Stimulated activated CD4-positive, alpha-beta T cell treated with anti-CD3 and anti-CD28 coated beads, Interleukin-12 subunit alpha, Interleukin-12 subunit beta, amount 100 ng/mL, for 4 hours (primary cell): ENCODE measurements around the gene LKAAEAR1.

ENCODE experiments used
- DNase-seq: peaks from one replicate; pipeline ENCODE4 v3.0.0-alpha.2; 2020

Gene LKAAEAR1

DNA sequence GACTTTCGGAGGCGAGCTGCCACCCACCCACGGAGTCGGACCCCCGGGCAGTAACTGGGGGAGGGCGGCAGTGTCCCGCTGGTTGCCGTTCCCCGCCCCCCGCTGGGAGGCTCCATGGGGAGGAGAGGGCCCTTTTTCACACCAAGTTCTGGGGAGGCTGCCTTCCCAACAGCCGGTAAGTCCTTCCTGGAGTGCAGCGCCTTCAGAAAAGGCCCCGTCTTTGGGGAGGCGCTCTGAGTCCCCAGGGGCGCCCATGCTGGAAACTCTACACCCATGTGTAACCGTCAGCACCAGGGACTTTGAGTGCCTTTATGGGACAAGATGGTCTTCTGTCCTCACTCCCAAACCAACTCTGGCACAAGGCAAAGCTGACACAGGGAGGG, 34.3 kb downstream of the LKAAEAR1 start:
- DNase-seq = no peak

DNA sequence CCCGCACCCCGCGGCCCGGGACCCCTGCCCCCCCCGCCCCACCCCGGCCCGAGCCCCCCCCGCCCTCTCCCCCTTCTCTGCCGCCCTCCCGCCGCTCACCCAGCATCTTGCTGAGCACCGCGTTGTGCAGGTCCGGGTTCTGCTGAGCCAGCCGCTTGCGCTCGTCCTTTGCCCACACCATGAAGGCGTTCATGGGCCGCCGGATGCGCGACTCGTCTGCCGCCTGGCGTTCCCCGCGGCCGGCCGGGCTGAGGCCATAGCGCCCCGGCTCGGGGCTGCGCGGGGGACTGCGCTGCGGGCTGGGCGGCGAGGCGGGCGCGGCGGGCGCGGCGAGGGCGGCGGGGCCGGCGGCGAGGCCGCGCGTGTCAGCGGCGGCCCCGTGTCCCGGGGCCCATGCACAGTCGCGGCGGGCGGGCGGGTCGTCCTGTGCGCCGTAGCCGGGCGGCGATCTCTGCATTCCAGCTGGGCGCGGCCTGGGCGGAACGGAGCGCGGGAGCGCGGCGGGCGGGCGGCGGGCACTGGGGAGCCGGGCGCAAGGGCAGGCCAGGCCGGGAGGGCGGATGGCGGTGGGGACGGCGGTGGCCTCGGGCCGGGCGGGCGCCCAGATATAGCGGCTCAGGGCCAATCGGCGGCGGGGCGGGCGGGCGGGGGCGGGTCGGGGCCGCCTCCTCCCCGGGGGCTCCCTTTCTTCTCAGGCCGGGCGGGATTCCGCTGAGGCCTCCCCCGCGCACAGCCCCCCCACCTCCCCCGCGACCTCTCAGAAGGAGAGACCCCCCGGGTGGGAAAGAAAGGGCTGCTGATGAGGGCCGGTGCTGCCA, 34.9 kb downstream of the LKAAEAR1 start, which contains the start of gene SOX18:
Gene SOX18, minus strand, starts transcription at position 580 of the 818 bp plus-strand sequence. Its CDS starts 123 bp downstream, at position 457.
- DNase-seq = no peak

DNA sequence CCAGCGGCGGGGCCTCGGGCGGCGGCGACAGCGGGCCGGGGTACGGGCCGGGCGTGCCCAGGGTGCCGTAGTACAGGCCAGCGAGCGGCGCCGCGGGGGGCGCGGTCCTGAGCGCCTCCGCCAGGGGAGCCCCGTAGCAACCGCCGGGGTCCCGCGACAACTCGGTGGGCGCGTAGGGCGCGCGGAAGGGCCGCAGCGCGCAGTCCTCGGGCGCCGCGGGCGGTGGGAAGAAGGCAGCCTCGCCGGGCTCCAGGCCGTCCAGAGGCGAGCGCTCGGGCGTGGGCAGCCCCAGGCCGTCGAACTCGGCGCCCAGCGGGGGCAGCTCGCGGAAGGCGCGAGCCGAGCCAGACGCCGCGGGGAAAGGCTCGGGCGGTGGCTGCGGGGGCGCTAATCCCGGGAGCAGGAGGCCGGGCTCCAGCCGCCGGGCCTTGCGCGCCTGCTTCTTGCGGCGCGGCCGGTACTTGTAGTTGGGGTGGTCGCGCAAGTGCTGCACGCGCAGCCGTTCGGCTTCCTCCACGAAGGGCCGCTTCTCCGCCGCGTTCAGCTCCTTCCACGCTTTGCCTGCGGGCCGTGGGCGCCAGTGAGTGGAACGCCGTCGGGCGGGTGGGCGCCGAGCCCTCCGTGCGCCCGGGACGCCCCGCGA, 35.7 kb downstream of the LKAAEAR1 start:
- no peak for DNase-seq

DNA sequence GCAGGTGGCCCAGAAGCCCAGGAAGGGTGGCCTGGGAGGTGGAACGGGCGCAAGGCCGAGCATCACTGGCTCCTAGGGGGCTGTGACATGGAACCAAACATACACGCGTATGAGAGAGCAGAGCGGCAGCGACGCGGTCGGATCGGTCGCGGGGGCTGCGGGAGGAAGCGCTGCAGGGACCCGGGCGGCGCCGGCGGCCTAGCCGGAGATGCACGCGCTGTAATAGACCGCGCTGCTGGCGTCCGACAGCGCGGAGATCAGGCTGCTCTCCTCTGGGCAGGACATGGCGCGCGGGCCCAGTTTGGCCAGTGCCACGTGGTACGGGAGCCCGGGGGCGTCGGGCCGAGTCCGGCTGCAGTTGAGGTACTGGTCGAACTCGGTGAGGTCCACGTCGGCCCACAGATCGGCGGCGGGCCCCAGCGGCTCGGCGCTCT, 36.2 kb downstream of the LKAAEAR1 start:
- no peak for DNase-seq

DNA sequence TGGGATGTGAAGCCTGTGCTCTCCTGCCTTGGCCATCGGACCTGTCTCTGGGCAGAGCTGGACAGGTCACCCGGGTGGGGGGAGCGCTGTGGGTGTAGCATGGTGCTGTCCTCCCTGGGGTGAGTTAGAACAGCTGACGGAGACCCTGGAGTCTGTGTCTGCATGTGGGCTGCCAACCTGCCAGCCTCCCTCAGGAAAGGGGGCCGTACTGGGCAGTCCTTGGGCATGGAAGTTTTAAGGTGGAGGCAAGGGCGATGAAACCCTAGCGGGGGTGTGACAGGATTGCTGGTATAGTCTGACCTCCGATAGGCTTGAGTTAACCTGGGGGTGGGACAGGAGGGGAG, 37.2 kb downstream of the LKAAEAR1 start:
- DNase-seq = no peak

DNA sequence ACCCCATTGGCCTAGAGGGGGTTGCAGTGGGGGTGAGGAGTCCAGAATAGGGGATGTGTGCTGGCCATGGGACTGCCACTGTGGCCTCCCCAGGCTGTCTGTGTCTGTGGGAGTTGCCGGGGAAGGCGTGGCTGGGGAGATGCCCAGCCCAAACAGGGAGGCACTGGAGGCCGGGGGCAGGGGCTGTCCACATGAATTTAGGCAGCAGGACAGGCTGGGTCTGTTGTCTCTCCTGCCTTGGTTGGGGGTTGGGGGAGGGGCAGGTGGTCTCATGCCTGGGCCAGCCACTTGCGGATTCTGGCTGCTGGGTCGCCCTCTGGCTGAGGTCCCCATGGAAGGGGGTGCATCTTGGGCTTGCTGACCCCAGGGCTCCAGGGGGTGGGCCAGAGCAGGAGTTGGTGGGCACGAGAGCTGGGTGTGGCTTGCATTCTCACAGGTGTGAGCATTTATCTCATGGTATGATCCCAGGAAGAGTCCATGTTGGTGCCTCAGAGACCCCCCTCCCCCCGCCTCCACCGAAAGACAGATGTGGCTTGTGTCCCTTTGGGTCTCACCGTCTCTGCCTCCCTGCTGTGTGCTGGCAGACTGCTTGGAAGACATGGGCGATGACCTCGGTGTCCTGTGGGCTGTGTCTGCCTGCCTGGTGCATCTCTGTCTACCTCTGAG, 38.7 kb downstream of the LKAAEAR1 start:
- DNase-seq = no peak

DNA sequence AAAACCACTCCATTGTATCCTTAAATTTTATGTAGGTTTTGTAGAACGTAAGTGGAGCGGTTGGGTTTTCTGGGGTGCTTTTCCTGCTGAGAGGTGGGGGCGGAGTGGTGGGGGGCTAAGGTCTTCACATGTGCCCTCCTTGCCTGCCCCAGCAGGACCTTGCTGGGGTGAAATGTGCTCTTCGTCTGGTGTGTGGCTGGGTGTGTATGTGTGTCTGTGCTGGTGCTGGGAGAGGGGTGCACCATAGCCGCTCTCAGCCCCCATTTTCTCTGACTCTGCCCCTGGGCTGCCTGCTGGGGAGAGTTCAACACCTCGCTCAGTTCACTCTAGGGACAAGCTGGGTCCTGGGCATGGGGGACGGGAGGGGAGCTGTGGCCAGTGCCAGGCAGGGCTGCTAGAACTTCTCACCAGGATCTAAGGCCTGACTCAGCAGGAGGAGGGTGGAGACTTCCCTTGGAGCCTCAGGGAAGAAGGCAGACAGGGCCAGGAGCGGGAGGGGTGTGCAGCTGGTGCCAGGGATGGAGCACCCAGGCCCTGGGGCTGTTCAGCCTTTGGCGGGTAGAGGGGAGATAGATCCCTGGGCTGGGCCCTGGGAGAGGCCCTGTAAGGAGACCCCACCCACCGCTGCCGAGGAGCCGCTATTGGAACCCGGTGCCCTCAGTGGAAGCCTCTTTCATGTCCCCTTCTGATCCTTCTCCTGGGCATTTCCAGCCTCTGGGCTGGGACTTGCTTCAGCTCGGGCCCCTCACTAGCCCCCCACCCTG, 39.5 kb downstream of the LKAAEAR1 start:
- DNase-seq = no peak

DNA sequence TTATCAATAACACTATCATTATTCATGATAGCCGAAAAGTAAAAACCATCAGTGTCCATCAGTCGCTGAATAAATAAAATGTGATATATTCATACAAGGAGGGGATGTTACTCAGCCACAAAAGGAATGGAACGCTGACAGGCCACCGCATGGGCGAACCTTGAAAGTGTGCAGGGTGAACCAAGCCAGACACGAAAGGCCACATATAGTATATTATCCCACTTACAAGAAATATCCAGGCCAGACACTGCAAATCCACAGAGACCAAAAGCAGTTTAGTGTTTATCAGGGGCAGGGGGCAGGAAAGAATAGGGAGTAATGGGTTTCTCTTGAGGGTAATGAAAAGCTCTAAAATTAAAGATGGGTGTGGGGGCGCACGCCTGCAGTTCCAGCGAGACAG, 40.4 kb downstream of the LKAAEAR1 start:
- no peak for DNase-seq

DNA sequence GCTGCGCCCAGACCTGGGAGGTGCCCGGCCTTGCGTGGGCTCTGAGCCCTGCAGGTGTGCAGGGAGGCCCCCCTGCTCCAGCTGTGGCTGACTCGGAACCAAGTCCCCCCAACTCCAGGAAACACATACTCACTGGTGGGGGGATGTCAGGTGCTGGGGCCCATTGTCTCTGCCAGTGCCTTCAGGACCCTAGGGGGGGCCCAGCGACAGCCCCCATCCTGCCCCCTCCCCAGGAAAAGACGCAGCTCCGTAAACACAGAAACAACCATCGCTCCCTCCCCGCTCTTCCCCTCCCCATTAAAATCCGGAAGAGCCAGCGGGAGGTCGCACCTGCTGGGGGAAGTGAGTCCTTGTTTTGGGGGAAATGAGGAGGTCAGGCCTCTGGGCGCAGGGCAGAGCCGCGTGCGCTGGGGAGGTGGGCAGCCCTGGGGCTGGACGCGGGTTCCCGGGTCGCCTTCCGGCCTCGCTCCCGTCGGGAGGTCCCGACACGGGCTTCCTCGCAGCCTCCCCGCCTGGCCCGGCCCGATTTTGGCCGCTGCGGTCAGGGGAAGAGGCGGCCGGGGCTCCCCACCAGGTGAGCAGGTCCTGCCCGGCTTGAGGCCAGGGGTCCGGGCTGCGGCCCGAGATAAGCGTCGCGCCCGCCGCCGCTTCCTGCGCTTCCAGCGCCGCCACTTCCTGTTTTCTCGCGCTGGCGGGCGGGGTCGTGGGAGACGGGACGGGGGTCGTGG, 42.0 kb downstream of the LKAAEAR1 start:
- no peak for DNase-seq

DNA sequence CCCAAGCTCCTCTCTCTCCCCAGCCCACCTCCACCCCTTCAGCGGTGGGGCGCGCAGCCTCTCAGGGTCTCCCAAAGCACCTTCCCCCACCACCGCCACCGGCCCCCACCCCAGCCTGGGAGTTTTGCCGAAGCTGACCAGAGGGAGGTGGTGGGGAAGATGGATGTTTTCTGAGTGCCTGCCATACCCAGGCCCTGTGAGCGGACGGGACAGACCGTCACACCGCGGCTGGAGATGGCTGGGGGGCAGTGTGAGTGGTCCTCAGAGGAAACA, 42.5 kb downstream of the LKAAEAR1 start:
- DNase-seq = no peak

DNA sequence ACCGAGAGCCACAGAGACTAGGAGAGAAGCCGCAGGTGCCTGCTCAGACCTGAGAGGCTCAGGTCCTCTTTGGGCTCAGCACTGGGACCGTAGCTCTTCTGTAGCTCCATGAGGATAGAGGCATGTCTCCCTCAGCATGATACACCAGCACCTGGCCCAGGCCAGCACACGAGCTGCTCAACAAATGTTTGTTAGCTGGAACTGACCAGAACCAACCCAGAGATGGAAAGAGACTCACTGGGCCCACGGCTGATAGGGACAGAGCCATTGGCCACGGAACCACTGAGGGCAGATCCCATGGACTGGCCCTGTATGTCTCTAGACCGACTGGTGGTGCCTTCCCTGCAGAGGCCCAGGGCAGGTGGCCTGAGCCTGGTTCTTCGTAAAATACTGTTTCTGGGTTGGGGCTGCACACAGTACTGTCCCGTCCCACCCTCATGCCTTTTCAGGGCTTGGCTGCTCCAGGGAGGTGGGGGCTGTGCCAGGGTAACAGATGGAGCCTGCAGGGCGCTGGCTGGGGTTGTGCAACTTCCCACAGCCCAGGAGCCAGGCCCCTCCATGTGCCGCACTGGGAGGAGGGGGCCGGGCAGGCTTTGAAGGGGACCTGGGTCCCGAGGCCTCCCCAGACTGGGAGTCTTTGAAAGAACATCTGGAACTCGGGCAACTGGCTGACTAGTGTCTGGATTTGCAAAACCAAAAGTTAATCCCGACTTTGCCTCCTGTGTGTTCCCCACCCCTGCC, 43.0 kb downstream of the LKAAEAR1 start:
- no peak for DNase-seq

DNA sequence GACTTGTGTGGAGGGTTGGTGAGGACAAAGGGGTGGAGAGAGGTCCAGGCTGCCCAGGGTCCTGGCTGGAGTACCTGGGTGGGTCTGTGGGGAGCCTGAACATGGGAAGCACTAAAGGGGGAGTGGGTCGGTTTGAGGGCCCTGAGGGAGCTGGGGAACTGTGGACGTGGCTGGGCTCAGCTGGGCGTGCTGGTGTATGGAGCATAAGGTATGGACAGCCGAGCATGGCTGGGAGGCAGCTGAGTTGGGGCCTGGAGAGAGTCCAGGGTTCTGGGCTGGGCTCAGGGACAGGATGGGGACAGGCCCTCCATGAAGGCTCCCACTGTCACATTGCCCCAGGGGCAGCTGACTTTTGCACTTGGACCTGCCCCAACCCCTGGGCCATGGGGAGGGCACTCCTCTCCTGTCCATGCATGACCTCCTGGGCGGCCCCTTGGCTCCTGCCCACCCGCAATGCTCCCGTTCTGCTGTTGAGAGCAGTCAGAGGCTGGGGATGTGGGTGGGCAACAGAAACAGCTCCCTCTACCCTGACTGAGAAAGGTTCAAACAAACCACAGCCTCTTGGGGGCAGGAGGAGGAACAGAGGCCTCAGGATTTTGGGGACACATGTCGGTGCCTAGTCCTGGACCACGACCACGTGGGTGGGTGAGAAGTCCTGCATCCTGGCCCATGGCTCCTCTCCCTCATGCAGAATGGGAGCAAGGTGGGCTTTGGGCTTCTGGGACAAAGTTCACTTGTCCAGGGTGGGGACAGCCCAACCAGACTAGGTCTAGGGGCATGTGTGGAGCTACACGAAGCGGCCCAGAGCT, 43.8 kb downstream of the LKAAEAR1 start:
- DNase-seq = no peak

DNA sequence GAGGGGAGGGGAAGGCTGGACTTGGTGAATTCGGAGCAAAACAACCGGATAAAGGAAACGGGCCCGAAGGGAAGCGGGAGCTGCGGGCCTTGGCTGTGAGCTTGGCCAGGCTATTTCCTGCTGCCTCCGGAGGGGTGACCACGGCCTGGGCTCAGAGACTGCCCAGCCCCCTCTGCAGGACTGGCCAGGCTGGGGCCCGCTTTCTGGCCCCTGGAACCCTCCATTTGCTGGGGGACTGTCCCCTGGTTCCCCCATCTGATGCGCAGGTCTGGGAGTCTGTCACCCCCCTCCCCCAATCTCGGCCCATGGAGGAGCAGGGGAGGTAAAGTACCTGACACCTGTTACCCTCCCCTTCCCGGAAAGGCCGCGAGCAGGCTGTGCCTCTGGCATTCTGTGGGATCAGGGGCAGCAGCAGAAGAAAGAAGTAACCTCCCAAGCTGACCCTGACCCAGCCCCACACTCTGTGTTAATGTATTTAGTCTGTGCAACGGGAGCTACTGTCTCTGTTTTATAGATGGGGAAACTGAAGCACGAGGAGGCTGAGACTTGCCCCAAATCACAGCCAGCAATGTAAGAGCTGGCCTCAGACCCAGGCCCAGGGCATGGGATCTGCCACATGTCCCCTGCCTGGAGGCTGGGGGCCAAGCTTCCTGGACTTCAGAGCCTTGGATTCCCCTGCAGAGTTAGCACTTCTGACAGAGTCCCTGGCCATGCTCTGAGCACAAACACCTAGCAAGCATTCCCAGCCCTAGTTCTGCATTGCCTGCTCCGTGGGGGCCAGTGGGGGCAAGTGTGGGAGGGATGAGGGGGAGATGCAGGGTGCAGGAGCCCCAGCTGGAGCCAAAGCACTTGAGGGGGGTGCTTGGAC, 44.7 kb downstream of the LKAAEAR1 start:
- no peak for DNase-seq

DNA sequence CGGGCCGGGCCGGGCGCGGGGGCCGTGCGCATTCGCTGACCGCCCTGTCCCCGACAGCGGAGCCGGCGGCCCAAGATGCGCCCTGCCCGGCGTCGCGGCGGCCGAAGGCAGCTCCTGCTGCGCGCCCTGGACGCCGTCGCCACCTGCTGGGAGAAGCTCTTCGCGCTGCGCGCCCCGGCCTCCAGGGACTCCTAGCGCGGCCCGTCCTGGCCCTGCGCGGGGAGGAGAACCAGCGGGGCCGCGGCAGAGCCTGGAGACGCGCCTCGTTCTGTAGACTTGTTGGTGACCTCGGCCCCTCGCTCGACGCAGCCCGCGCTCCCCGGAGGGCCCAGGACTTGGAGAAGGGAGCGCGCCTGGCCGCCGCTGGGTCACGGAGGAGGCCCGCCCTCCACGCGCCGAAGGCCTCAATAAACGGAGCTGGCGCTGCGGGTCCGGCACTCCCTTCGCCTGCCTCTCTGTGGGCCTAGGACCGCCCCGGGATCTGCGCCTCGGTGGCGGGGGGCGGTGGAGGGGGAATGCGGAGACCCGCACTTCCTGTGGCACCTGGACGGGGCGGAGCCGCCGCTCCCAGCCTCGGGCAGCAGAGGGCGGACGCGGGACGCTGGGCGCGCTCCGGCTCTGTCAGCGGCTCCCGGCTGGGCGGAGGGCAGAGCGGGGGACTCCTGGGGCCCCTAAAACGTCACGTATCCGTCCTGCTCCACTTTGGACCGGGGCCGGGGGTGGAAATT, 45.5 kb downstream of the LKAAEAR1 start:
- DNase-seq = peak; percentile 78

DNA sequence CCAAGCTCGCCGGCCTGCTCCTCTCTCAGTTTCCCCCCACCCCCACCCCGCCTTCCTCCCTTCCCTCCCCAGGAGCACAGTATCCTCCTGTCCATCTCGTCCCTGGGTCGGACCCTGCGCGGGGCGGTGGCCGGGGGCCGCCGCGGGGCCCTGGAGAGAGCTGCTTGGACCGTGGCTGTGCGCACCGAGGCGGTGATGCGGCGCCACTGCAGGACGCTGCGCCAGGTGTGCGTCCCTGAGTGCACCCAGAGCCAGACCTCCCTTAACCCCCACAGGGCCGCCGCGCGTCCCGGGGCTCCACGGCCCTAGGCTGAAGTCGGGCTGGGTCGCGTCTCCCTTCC, 46.0 kb downstream of the LKAAEAR1 start:
- DNase-seq = no peak

DNA sequence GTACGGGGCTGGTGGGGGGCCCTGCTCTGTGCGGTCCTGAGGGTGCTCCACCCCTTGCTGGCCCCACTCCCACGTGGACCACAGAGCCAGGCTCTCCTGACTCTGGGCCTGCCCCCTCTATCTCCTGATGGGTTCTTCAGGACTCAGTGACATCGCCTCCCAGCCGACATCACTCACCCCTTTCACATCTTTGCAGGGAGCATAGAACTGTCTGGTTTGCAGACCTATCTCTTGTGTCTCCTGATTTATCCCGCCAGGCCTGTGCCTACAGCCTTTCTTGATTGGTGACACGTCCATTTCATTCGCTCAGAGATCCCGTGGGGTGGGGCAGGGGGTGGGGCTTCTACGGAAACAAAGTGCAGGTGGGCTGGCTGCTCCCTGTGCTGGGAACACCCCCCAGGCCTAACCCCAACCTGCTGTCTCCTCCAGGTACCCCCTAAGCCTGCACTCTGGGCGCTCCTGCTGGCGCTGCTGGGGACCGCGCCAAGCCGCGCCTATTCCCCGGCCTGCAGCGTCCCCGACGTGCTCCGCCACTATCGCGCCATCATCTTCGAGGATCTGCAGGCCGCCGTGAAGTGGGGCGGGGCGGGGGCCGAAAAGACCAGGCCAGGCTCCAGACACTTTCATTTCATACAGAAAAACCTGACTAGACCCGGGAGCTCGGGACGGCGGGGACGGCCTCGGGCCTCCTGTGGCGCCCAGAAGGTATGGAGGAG, 46.5 kb downstream of the LKAAEAR1 start:
- no peak for DNase-seq

DNA sequence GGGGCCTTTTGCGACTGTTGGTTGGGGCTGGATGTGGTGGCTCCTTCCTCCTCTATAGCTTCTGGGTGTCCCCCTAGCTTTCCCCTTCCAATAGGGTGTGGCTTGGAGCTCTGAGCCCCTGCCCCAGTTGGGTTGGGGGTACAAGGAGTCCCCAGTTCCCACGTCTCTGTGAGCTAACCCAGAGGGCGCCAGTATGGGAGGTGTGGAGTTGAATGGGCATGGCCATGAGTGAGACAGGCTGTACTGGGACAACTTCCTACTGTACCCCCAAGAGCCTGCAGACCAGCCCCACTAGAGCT, 47.0 kb downstream of the LKAAEAR1 start:
- DNase-seq = no peak

DNA sequence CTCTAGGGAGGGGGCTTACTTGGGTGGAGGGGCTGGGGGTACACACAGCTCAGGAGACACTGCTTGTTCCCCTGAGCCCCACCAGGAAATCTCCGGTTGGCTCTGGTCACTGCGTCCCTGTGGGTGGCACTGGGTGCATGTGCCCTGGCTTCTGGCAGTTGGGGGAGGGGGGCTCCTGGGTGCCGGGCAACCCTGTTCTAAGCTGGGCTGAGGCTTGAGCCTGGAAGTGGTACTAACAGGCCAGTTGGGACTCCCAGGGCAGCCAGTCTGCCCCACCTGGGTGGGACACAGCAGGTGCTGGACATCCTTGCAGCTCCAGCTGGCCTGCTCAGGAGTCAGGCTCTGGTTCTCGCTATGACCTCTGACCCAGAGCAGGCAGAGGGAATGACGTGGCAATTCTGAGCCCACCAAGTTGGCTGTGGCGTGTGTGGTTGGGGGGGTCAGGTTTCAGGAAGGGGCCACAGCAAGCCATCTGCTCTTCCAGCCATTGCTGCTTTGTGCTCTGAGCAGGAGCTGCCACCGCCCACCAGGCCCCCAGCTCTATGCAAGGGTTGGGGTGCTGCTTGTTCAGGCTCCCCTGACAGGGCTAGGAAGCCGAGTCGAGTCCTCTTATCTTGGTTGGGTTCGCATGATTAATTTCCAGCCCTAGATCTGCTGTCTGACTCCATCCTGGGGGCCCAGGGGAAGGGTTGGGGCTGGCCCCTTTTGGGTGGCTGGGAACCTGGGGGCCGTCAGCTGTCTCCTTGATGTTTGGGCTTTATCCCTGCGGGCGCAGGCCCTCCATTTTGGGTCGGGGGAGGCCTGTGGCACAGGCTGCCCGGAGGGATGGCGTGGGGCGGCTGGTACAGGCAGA, 47.6 kb downstream of the LKAAEAR1 start:
- DNase-seq = no peak
